GM21515 (cell line): ENCODE results near the gene TREH.
"Not testable (repeated sequence)": the region's sequence is repeated elsewhere in the genome, so short reads cannot be mapped to it uniquely, and the experiment has no call there.

ENCODE experiments used
- ATAC-seq: cut with Tn5 transposase; IDR thresholded peaks from one replicate; pipeline ENCODE4 v1.9.1; 2021; ENCODE audit not compliant: unreplicated experiment

Gene TREH

GRCh38 chr11:118679483-118679882, at the start of gene TREH:
Gene TREH, minus strand, starts transcription at chr11:118679650. Its CDS starts 23 bp downstream, at chr11:118679627.
- no peak for ATAC-seq

- not testable (repeated sequence) for ATAC-seq
Observed at GRCh38 chr11:118728112-118728511, 48.7 kb upstream of the TREH start.

DNA sequence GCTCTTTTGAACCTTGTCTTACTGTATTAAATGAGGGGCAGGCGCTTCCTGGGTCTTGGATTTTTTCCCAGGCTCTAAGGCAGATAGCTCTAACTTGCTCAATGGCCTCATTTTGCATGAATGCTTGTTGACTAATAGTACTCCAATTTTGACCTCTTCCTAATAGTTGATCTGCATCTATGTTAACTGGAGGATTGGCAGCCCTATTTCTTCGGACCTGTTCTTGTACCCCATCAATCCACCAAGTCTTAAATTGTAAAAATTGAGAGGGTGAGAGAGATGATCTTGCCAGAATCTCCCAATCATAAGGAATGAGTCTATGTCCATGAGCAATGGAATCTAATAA, 48.2 kb upstream of the TREH start:
- ATAC-seq: not testable (repeated sequence)

DNA sequence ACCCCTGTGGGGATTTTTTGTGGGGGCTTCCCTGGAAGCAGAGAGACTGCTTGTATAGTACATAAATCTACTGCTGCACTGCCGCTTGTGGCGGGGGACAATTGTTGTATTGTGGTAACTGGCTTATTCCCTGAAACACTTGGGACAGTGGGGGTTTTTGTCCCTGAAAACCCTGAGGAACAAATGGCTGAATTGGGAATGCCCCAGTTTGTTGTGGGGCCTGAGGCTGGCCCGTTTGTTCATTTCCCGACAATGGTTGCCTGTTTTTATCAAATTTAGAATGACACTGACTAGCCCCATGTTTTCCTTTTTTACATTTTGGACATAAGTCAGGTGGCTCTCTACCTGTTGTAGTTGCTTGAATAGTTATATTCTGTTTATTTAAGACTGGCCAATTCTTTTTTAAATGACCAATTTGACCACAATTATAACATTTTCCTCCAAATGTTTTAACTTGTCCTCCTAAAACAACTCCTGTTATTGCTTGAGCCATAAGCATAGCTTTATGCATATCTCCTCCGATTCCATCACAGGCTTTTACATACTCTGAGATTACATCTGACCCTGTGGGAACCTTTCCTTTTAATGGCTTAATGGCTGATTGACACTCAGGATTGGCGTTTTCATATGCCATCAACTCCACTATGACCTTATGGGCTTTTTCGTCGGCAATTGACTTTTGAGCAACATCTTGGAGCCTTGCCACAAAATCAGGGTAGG, 47.7 kb upstream of the TREH start:
- not testable (repeated sequence) for ATAC-seq

- not testable (repeated sequence) for ATAC-seq
Observed at GRCh38 chr11:118721478-118722015, 42.1 kb upstream of the TREH start.

- ATAC-seq: not testable (repeated sequence)
Observed at GRCh38 chr11:118720740-118721139, 41.3 kb upstream of the TREH start.

GRCh38 chr11:118720078-118720477, 40.6 kb upstream of the TREH start:
- ATAC-seq: not testable (repeated sequence)

GRCh38 chr11:118718562-118718961, 39.1 kb upstream of the TREH start:
- ATAC-seq: not testable (repeated sequence)

DNA sequence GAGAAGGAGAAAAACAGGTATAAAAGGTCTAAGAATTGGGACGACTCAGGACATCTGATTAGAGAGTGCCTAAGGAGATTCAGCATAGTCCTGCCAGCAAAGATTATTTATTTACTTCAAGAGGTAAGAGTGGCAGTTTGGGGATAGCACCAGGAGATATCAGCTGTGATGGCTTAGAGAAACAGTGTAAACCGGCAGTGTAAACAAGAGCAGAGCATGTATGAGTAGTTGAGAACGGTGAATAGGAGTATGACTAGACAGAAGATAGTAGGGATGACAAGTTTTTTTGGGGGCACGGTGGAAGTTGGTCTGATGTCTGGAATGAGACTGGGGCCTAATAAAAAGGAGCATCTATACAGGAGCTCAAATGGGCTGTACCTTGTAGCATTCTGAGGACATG, 38.3 kb upstream of the TREH start:
- ATAC-seq: not testable (repeated sequence)

DNA sequence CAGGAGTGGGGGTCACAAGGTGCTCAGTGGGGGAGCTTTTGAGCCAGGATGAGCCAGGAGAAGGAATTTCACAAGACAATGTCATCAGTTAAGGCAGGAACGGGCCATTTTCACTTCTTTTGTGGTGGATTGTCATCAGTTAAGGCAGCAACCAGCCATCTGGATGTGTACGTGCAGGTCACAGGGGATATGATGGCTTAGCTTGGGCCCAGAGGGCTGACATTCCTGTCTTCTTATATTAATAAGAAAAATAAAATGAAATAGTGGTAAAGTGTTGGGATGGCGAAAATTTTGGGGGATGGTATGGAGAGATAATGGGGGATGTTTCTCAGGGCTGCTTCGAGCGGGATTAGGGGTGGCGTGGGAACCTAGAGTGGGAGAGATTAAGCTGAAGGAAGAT, 37.8 kb upstream of the TREH start:
- ATAC-seq: not testable (repeated sequence)

DNA sequence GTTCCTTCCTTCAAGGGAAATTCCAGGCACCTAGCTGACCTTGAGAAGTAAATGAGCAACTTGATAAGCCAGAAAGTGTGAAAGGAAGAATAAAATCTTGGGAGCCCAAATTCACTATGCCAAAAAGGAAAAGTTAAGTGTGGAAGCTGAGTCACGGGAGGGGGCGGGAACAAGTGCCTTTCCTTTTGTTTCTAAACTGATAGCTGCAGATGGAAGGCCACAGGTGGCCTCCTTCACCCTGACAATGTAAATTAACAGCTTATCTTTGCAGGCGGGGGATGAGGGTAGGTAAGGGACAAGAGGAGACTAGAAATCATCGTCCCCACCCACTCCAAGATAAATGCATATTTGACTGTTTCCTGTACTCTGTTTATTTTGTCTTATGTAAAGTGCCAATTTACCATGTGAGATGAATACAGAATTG, 36.4 kb upstream of the TREH start:
- ATAC-seq: no peak

GRCh38 chr11:118715245-118715831, 35.9 kb upstream of the TREH start:
- no peak for ATAC-seq

DNA sequence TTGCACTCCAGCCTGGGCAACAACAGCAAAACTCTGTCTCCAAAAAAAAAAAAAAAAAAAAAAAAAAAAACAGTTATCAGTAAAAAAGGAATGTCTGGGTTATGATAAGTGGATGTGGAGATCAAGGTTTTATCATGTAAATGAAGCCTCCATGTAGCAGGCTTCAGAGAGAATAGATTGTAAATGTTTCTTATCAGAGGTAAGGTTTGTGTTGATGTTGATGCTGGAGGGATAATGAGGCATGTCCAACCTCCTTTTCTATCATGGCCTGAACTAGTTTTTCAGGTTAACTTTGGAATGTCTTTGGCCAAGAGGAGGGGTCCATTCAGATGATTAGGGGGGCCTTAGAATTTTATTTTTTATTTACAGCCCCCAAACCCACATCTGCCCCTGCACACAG, 35.4 kb upstream of the TREH start:
- ATAC-seq: no peak

- ATAC-seq: not testable (repeated sequence)
Observed at GRCh38 chr11:118714416-118714815, 35.0 kb upstream of the TREH start.

GRCh38 chr11:118708296-118708695, 28.8 kb upstream of the TREH start:
- ATAC-seq: no peak

- ATAC-seq: no peak
Observed at GRCh38 chr11:118706546-118706825, 27.0 kb upstream of the TREH start.

DNA sequence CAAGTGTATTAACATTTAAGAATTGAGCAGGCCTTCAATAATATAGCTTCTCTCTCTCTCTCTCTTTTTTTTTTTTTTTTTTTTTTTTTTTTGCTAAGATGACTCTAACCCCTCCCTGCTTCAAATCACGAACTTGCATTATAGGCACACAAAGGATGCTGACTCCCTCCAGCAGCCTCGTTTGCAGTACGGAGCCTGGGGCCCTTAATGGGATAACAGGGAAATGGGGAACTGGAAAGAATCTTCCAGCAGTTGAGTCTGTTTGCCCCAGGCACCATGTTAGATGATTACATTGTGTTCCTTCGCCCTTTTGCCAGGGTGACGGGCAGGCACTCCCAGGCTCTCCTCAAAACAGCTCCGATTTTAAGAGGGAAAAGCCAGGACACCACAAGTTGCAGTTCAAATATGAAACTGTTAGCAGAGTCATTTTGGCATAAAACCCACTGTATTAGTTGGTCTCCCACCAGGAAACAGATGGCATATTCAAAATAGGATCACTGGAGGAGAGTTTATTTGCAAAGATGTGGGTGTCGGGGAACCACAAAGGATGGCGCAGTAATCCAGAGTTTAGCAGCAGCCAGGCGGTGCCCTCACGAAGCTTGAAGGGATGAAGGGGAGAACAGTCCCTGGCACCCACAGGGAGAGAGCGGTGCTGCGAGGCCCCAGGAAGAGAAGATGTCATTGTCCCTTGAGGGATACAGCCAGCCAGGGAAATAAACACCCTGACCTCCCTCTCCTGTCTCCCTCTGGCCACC, 26.5 kb upstream of the TREH start:
- ATAC-seq: no peak

DNA sequence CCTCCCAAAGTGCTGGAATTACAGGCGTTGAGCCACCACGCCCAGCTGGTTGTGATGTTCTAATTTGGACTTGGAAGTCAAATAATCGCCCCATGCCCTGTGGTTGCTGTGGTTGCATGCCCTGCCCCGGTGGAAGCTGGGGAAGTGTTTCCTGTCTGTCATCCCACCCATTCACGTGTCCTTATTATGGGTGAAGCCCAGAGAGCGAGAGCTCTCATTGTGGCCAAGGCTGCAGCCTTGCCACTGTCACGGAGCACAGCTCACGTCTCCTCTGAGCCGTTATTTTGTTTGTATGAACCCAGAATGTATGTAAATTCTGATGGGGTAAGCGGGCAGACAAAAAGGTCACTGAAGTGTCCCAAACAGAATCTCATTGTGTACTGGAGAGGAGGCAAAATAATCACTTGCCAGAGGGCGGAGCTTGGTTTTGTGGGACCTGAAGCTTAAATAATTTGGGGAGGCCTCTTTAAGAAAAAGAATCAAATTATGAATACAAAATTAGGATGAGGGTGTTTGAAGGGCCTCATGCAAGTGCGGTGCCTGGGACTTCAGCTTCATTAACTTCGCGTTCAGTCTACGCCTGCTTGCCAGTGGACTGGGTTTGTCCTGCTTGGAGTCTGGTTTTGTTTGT, 25.8 kb upstream of the TREH start:
- ATAC-seq: no peak

GRCh38 chr11:118703563-118704106, 24.2 kb upstream of the TREH start:
- ATAC-seq: no peak

GRCh38 chr11:118699506-118700220, 20.2 kb upstream of the TREH start:
- ATAC-seq: no peak

DNA sequence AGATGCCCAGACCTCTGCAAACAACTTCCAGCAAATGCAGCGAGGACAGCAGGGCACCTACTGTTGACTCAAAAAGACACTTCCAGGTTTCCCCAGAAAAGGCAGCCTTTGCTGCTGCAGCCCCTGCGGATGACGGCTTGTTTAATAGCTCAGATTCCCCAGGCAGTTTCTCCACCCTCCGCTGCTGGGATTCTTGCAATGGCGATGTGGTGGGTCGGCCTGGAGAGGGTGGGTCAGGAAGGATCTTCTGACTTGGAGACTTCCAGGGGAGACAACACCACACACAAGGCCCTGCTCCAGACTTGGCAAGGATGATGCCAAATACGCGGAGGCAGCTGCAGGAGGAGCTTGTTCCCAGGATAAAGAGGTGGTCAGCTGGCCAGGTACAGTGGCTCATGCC, 17.9 kb upstream of the TREH start:
- no peak for ATAC-seq
